IMR-90 (cell line): Measurements from ENCODE around the gene MARCO. TPM values are rescaled to one million over a fixed set of nuclear protein-coding genes. Genes with fewer than 3 reads are reported as not detected.

ENCODE experiments used
- ATAC-seq: fragments of 200-7000 bp; cut with Tn5 transposase; 2 replicates; pipeline ENCODE4 v1.9.1; 2020; ENCODE audit warnings: low read depth, mild to moderate bottlenecking, moderate library complexity
- BruUV-seq: library from RNA; stranded (reverse); fragments of 400-500 nt; replicated peaks from 2 replicates; lab custom pipeline; 2021; lab: Mats Ljungman, UMichigan
- CTCF ChIA-PET: fragments of 300-600 bp; formaldehyde crosslinking; extraction: SDS; loops from one replicate; lab custom pipeline; 2021; ENCODE audit warnings: antibody characterized with exemption; lab: Yijun Ruan, JAX
- POLR2A ChIA-PET: fragments of 300-600 bp; sonication (Branson Sonifier 250); formaldehyde crosslinking; loops from one replicate; lab custom pipeline; 2022; ENCODE audit warnings: antibody characterized with exemption; ENCODE audit not compliant: unreplicated experiment; lab: Charles Lee
- DNase-seq: peaks from one replicate; pipeline ENCODE4 v3.0.0; 2013
- H2AFZ ChIP-seq: replicated peaks from 2 replicates; pipeline ENCODE3; 2013; ENCODE audit warnings: low read length, mild to moderate bottlenecking; ENCODE audit not compliant: poor library complexity
- H2AK5ac ChIP-seq: 2 replicates; pipeline ENCODE4 v1.6.1; 2013; ENCODE audit warnings: low read depth, low read length, inconsistent platforms
- H2AK9ac ChIP-seq: replicated peaks from 2 replicates; pipeline ENCODE3; 2013; ENCODE audit warnings: mild to moderate bottlenecking, low read depth, low read length, moderate library complexity; ENCODE audit not compliant: poor library complexity
- H2BK120ac ChIP-seq: 2 replicates; pipeline ENCODE4 v1.6.1; 2013; ENCODE audit warnings: low read depth, low read length, inconsistent platforms
- H2BK15ac ChIP-seq: 3 replicates; pipeline ENCODE4 v1.6.1; 2013; ENCODE audit warnings: low read depth, low read length, inconsistent platforms
- H2BK20ac ChIP-seq: 2 replicates; pipeline ENCODE4 v1.6.1; 2013; ENCODE audit warnings: low read depth, mild to moderate bottlenecking, inconsistent platforms, low read length, moderate library complexity
- H2BK5ac ChIP-seq: 2 replicates; pipeline ENCODE4 v1.6.1; 2013; ENCODE audit warnings: mild to moderate bottlenecking, low read depth, low read length, inconsistent platforms; ENCODE audit not compliant: poor library complexity, severe bottlenecking
- H3K14ac ChIP-seq: replicated peaks from 2 replicates; pipeline ENCODE4 v1.6.1; 2013; ENCODE audit warnings: low read depth, low read length, inconsistent platforms
- H3K18ac ChIP-seq: 2 replicates; pipeline ENCODE4 v1.6.1; 2013; ENCODE audit warnings: low read depth, low read length, control low read depth
- H3K23ac ChIP-seq: 2 replicates; pipeline ENCODE4 v1.6.1; 2013; ENCODE audit warnings: low read depth, low read length, inconsistent platforms
- H3K27ac ChIP-seq: 2 replicates; pipeline ENCODE4 v1.5.1; 2013; ENCODE audit warnings: mild to moderate bottlenecking, control low read depth, low read length; ENCODE audit not compliant: insufficient read depth
- H3K27me3 ChIP-seq: 2 replicates; pipeline ENCODE4 v1.6.1; 2013; ENCODE audit warnings: low read length; ENCODE audit not compliant: control insufficient read depth, insufficient read depth
- H3K36me3 ChIP-seq: 2 replicates; pipeline ENCODE4 v1.6.1; 2013; ENCODE audit warnings: low read length, mixed read lengths; ENCODE audit not compliant: control insufficient read depth, insufficient read depth
- H3K4ac ChIP-seq: 2 replicates; pipeline ENCODE4 v1.6.1; 2013; ENCODE audit warnings: low read depth, low read length, inconsistent platforms
- H3K4me1 ChIP-seq: 2 replicates; pipeline ENCODE4 v1.6.1; 2013; ENCODE audit warnings: low read length, mixed read lengths; ENCODE audit not compliant: control insufficient read depth, insufficient read depth
- H3K4me2 ChIP-seq: 2 replicates; pipeline ENCODE4 v1.6.1; 2013; ENCODE audit warnings: low read depth, mild to moderate bottlenecking, control low read depth, low read length, moderate library complexity
- H3K4me3 ChIP-seq: 2 replicates; pipeline ENCODE4 v1.5.1; 2013; ENCODE audit warnings: low read depth, mild to moderate bottlenecking, control low read depth, low read length, moderate library complexity; ENCODE audit not compliant: insufficient read depth
- H3K56ac ChIP-seq: 2 replicates; pipeline ENCODE4 v1.6.1; 2013; ENCODE audit warnings: low read length, inconsistent platforms; ENCODE audit not compliant: insufficient read depth; ENCODE audit errors: extremely low read depth
- H3K79me1 ChIP-seq, 2 experiments: 2 replicates each; pipeline ENCODE4 v1.6.1; 2013; ENCODE audit warnings: low read length in 2 of 2, inconsistent platforms in 1 of 2, low read depth in 1 of 2
- H3K9ac ChIP-seq: 2 replicates; pipeline ENCODE4 v1.6.1; 2013; ENCODE audit warnings: low read depth, low read length, control low read depth
- H3K9me1 ChIP-seq: 2 replicates; pipeline ENCODE4 v1.6.1; 2013; ENCODE audit warnings: low read length, inconsistent platforms; ENCODE audit not compliant: insufficient read depth
- H3K9me3 ChIP-seq: 2 replicates; pipeline ENCODE4 v1.6.1; 2013; ENCODE audit warnings: low read length; ENCODE audit not compliant: control insufficient read depth, insufficient read depth
- H4K20me1 ChIP-seq: 2 replicates; pipeline ENCODE4 v1.6.1; 2013; ENCODE audit warnings: low read length, inconsistent platforms; ENCODE audit not compliant: insufficient read depth
- H4K5ac ChIP-seq: 2 replicates; pipeline ENCODE4 v1.6.1; 2013; ENCODE audit warnings: mild to moderate bottlenecking, low read depth, low read length, control low read depth
- H4K8ac ChIP-seq, 2 experiments: 2 replicates each; pipeline ENCODE4 v1.6.1; 2013; ENCODE audit warnings: low read depth in 2 of 2, low read length in 2 of 2, control low read depth in 1 of 2, inconsistent platforms in 1 of 2
- H4K91ac ChIP-seq: 2 replicates; pipeline ENCODE4 v1.6.1; 2013; ENCODE audit warnings: low read depth, low read length, inconsistent platforms; ENCODE audit not compliant: insufficient read depth
- BHLHE40 ChIP-seq: fragments of 150-350 bp; IDR thresholded peaks from 2 replicates; pipeline ENCODE4 v1.6.1; 2016; ENCODE audit warnings: mild to moderate bottlenecking, low read depth, low read length
- CEBPB ChIP-seq: IDR thresholded peaks from 2 replicates; pipeline ENCODE4 v1.6.1; 2012; ENCODE audit warnings: low read depth, low read length, improper control_type of control experiment
- CHD1 ChIP-seq: IDR thresholded peaks from 2 replicates; pipeline ENCODE4 v1.6.1; 2012; ENCODE audit warnings: low read depth, low read length, improper control_type of control experiment
- FOS ChIP-seq: fragments of 150-350 bp; IDR thresholded peaks from 2 replicates; pipeline ENCODE4 v1.6.1; 2016; ENCODE audit warnings: low read depth, low read length
- MAFK ChIP-seq: IDR thresholded peaks from 2 replicates; pipeline ENCODE4 v1.6.1; 2012; ENCODE audit warnings: low read depth, low read length, improper control_type of control experiment
- MAZ ChIP-seq: IDR thresholded peaks from 2 replicates; pipeline ENCODE4 v1.6.1; 2012; ENCODE audit warnings: low read depth, mild to moderate bottlenecking, low read length, improper control_type of control experiment, moderate library complexity, borderline replicate concordance
- MXI1 ChIP-seq: IDR thresholded peaks from 2 replicates; pipeline ENCODE4 v1.6.1; 2012; ENCODE audit warnings: low read depth, mild to moderate bottlenecking, low read length, moderate library complexity, borderline replicate concordance
- NFE2L2 ChIP-seq: fragments of 150-350 bp; IDR thresholded peaks from 2 replicates; pipeline ENCODE4 v1.6.1; 2016; ENCODE audit warnings: low read depth, mild to moderate bottlenecking, low read length
- POLR2A ChIP-seq: IDR thresholded peaks from 2 replicates; pipeline ENCODE4 v1.6.1; 2012; ENCODE audit warnings: mild to moderate bottlenecking, low read depth, low read length
- RFX5 ChIP-seq: IDR thresholded peaks from 2 replicates; pipeline ENCODE4 v1.8.0; 2012; ENCODE audit warnings: low read depth, mild to moderate bottlenecking, low read length, moderate library complexity
- SMC3 ChIP-seq: fragments of 150-350 bp; IDR thresholded peaks from 2 replicates; pipeline ENCODE4 v1.6.1; 2016; ENCODE audit warnings: low read depth, mild to moderate bottlenecking, antibody characterized with exemption, low read length, moderate library complexity
- WGBS, 2 experiments: methylation state at CpG; one replicate each; pipeline versions ENCODE4 v1.1.5 to v1.1.7; 2013; ENCODE audit warnings: missing lambda C conversion rate in 2 of 2; ENCODE audit not compliant: insufficient read length in 1 of 2; ENCODE audit errors: extremely low coverage in 2 of 2; 5-methylcytosine and 5-hydroxymethylcytosine counted together
- dilution Hi-C: fragments of 300-500 bp; cut with HindIII; formaldehyde crosslinking; loops from one replicate; pipeline ENCODE4 v1.14.3; 2018; ENCODE audit warnings: low sequenced_read_pairs; ENCODE audit not compliant: unreplicated experiment
- in situ Hi-C: fragments of 300-500 bp; cut with MboI; formaldehyde crosslinking; loops from 3 replicates; pipeline ENCODE4 v1.14.3; 2019; ENCODE audit warnings: low sequenced_read_pairs, inconsistent platforms, mixed read lengths
- intact Hi-C: fragments of 100-400 bp; cut with micrococcal nuclease; formaldehyde crosslinking; loops from 2 replicates; pipeline ENCODE4 v1.10.0; 2022
- polyA plus RNA-seq, 3 experiments: library from polyadenylated mRNA; depleted of rRNA; stranded (reverse); fragments of >200 nt; gene quantifications; 2 replicates each; pipeline ENCODE4 v1.2.3, GENCODE V29; 2012; ENCODE audit warnings: low replicate concordance in 1 of 3
- total RNA-seq: library from RNA; depleted of rRNA; stranded (reverse); fragments of >200 nt; gene quantifications from 2 replicates; pipeline ENCODE4 v1.2.3, GENCODE V29; 2012
- TF ChIP-seq, protein P1 (sequence below): fragments of 150-350 bp; IDR thresholded peaks from 2 replicates; pipeline ENCODE4 v1.6.1; 2017; ENCODE audit warnings: mild to moderate bottlenecking, antibody characterized with exemption, low read length, low read depth
- TF ChIP-seq, protein P2 (sequence below): fragments of 150-350 bp; IDR thresholded peaks from 2 replicates; pipeline ENCODE4 v1.6.1; 2016; ENCODE audit warnings: low read depth, mild to moderate bottlenecking, low read length, moderate library complexity, borderline replicate concordance
- TF ChIP-seq, protein P3 (sequence below): conservative IDR thresholded peaks from 2 replicates; pipeline ENCODE4 v1.5.1; 2012; ENCODE audit warnings: mild to moderate bottlenecking, low read depth, low read length, improper control_type of control experiment

MARCO gene
- total and polyA plus RNA-seq, 2 of the 4 experiments (the other 2 are of a cell fraction), result not detected

DNA sequence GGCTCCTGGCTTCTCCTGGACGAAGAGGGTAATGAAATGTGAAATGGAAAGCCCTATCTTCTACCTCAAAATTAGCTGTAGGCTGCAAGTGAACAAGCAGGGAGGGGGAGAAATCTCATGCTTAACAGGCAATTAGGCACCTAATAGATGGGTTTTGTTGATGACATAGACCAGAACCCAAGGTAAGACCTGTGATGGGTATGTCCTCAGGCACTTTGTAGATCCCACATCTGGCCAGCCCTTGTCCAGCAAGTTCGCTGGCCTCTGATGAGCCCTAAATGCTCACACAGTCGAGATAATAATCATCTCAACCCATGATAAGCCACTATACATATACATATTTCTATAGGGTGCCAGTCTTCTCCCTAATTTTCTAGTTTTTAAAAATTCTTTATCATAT is 82.6 kb downstream of the MARCO start:
- no peak overlapping the region for H2BK120ac ChIP-seq
- no peak overlapping the region for H4K91ac ChIP-seq
- H4K20me1 ChIP-seq, result no peaks in the 10 kb centered on the region
- dilution Hi-C loops (no loop called here), intact Hi-C loops (no loop called here), in situ Hi-C loops (loop anchor here (10.0 kb wide), 1 partner anchor 260 kb away; no protein-coding TSS in a partner anchor)
- H3K27me3 ChIP-seq, result no peaks in the 10 kb centered on the region
- TF ChIP-seq CHD1 (no peak), MAZ (no peak), POLR2A (no peak), NFE2L2 (no peak), MXI1 (no peak), CEBPB (no peak), BHLHE40 (no peak), MAFK (no peak), RFX5 (no peak), SMC3 (no peak), FOS (no peak)
- TF ChIP-seq, protein P1, sequence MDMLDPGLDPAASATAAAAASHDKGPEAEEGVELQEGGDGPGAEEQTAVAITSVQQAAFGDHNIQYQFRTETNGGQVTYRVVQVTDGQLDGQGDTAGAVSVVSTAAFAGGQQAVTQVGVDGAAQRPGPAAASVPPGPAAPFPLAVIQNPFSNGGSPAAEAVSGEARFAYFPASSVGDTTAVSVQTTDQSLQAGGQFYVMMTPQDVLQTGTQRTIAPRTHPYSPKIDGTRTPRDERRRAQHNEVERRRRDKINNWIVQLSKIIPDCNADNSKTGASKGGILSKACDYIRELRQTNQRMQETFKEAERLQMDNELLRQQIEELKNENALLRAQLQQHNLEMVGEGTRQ, result no peak
- TF ChIP-seq, protein P2, sequence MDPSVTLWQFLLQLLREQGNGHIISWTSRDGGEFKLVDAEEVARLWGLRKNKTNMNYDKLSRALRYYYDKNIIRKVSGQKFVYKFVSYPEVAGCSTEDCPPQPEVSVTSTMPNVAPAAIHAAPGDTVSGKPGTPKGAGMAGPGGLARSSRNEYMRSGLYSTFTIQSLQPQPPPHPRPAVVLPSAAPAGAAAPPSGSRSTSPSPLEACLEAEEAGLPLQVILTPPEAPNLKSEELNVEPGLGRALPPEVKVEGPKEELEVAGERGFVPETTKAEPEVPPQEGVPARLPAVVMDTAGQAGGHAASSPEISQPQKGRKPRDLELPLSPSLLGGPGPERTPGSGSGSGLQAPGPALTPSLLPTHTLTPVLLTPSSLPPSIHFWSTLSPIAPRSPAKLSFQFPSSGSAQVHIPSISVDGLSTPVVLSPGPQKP, result no peak
- TF ChIP-seq, protein P3, sequence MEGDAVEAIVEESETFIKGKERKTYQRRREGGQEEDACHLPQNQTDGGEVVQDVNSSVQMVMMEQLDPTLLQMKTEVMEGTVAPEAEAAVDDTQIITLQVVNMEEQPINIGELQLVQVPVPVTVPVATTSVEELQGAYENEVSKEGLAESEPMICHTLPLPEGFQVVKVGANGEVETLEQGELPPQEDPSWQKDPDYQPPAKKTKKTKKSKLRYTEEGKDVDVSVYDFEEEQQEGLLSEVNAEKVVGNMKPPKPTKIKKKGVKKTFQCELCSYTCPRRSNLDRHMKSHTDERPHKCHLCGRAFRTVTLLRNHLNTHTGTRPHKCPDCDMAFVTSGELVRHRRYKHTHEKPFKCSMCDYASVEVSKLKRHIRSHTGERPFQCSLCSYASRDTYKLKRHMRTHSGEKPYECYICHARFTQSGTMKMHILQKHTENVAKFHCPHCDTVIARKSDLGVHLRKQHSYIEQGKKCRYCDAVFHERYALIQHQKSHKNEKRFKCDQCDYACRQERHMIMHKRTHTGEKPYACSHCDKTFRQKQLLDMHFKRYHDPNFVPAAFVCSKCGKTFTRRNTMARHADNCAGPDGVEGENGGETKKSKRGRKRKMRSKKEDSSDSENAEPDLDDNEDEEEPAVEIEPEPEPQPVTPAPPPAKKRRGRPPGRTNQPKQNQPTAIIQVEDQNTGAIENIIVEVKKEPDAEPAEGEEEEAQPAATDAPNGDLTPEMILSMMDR, result no peak
- no CpG with 5 or more reads among the region's 3 CpGs for WGBS, 2 experiments
- no peaks in the 10 kb centered on the region for H3K4me1 ChIP-seq
- DNase-seq (no peak), ATAC-seq (no peak)
- H2BK20ac ChIP-seq, result no peak overlapping the region
- no peak overlapping the region for H2BK5ac ChIP-seq
- no peaks in the 10 kb centered on the region for H3K9me3 ChIP-seq
- no peak overlapping the region for H2AK5ac ChIP-seq
- H3K27ac ChIP-seq, result no peak overlapping the region
- POLR2A ChIA-PET, result no interaction called here
- no peaks in the 10 kb centered on the region; the same call in 1 of the 2 replicates for H3K9me1 ChIP-seq
- H3K18ac ChIP-seq, result no peak overlapping the region
- H3K4me3 ChIP-seq, result no peak overlapping the region
- H2AK9ac ChIP-seq, result no peak overlapping the region
- H3K4me2 ChIP-seq, result no peak overlapping the region
- H3K4ac ChIP-seq, result no peak overlapping the region
- H4K8ac ChIP-seq, result no peak overlapping the region
- H3K36me3 ChIP-seq, result no peaks in the 10 kb centered on the region
- H4K5ac ChIP-seq, result no peak overlapping the region
- CTCF ChIA-PET, result no interaction called here
- no peak overlapping the region for H3K9ac ChIP-seq
- H2AFZ ChIP-seq, result no peak overlapping the region
- no TSS peak for BruUV-seq
- no peak overlapping the region for H2BK15ac ChIP-seq
- H3K79me1 ChIP-seq, result no peaks in the 10 kb centered on the region
- no peak overlapping the region for H3K56ac ChIP-seq
- H3K23ac ChIP-seq, result no peak overlapping the region
- H3K14ac ChIP-seq, result no peak overlapping the region
